Mesenteric fat pad (tissue), 1 donor: Measurements from ENCODE around the gene DEF6. TPM values are rescaled to one million over a fixed set of nuclear protein-coding genes. Genes with fewer than 3 reads are reported as not detected.

Experiments used
- DNase-seq: peaks from one replicate; pipeline ENCODE4 v3.0.0-alpha.2; 2020; ENCODE audit warnings: low spot score
- total RNA-seq: library from RNA; stranded (reverse); fragmentation: NEBNext Ultra II Directional; extraction: Animal tissue kit (Norgen Biotek cat#: 25700); gene quantifications from one replicate; pipeline ENCODE4 v1.2.1, GENCODE V29; 2021
- donor health status: DM: yes; HTN: yes; CAD: no.

Gene DEF6
- total RNA-seq, 1 donor from 2014 or later: 7.8 TPM

- peak; percentile 100 for DNase-seq
Observed at GRCh38 chr6:35342258-35343091, 44.9 kb downstream of the DEF6 start, which contains the start of gene PPARD. Gene PPARD, plus strand, starts transcription at chr6:35342558. Its CDS starts 68,530 bp downstream, at chr6:35411088.

DNA sequence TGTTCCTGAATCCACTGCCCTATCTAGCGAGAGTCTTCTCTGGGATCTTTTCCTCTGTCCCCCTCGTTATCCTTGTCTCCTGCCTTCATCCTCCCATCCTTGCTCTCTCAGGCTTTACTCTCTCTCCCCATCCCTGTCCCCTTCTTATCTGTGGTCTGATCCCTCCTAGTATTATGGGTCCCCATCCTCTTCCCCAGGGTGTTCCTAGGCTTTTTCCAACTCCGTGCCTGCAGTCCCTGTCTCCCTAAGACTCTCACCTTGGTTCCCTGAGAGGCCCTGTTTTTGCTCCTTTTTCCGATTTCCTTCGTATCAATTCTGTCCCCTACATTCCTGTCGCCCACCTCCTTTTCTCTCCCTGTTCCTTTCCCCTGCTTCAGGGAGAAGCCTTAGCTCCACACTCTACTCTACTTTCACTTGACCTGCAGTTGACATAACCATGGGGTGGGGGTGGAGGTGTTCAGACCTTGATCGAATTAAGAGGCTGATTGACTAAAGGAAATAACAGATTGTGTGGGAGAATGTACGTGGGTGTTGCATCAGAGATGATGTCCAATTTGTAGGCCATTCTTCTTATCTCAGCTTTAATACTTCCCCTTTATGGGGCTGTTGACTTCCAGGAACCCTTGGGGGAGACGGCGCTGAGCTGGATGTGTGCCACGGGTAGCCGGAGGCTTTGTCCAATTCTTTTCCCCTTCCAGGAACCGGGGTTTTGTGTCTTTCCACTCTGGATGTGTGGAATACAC is 45.6 kb downstream of the DEF6 start:
- DNase-seq: no peak

GRCh38 chr6:35343835-35344550 is 46.4 kb downstream of the DEF6 start:
- no peak for DNase-seq

DNA sequence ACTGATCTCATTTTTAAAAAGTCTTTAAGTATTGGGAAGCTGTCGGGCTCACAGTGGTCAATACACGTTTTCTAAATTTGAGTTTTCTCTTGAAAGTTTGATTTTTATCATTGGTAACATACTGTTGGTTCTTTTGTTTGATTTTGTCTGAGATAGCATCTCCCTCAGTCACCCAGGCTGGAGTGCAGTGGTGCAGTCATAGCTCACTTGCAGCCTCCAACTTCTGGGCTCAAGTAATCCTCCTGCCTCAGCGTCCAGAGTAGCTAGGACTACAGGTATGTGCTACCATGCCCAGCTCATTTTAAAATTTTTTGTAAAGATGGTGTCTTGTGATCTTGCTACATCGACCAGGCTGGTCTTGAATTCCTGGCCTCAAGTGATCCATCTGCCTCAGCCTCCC is 53.8 kb downstream of the DEF6 start:
- no peak for DNase-seq

GRCh38 chr6:35352735-35353134 is 55.1 kb downstream of the DEF6 start:
- DNase-seq: no peak

GRCh38 chr6:35354361-35355135 is 56.9 kb downstream of the DEF6 start:
- DNase-seq: peak; percentile 74

DNA sequence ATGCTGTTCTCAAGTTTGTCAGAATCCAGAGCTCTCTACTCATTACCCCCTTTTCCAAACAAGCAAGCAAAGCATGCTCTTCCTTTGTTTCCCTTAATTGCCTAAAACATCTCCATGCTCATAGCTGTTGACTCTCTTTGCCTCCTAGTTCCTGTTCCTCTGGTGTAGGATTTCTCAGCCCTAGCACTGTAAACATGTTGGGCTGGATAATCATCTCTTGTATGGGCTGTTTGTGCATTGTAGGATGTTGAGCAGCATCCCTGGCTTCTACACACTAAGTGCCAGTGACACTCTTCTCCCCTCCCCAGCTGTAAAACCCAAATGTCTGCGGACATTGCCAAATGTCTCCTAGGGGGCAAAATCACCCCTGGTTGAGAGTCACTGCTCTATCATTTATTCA is 58.8 kb downstream of the DEF6 start:
- peak; percentile 30 for DNase-seq

DNA sequence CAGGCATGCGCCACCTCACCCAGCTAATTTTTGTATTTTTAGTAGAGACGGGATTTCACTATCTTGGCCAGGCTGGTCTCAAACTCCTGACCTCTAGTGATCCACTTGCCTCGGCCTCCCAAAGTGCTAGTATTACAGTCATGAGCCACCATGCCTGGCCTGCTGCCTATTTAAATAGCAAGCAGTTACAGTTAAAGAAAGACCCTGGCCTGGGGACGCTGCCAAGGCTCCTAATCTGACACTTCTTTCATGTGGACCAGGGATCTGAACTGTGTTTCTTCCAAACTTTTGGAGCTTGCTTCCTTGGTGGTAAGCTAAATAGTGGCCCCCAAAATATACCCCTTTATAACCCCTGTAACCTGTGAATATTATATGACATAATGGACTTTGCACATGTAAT is 60.1 kb downstream of the DEF6 start:
- DNase-seq: no peak

GRCh38 chr6:35358086-35358485 is 60.5 kb downstream of the DEF6 start:
- DNase-seq: no peak

- no peak for DNase-seq
Observed at GRCh38 chr6:35359346-35359743, 61.7 kb downstream of the DEF6 start.

DNA sequence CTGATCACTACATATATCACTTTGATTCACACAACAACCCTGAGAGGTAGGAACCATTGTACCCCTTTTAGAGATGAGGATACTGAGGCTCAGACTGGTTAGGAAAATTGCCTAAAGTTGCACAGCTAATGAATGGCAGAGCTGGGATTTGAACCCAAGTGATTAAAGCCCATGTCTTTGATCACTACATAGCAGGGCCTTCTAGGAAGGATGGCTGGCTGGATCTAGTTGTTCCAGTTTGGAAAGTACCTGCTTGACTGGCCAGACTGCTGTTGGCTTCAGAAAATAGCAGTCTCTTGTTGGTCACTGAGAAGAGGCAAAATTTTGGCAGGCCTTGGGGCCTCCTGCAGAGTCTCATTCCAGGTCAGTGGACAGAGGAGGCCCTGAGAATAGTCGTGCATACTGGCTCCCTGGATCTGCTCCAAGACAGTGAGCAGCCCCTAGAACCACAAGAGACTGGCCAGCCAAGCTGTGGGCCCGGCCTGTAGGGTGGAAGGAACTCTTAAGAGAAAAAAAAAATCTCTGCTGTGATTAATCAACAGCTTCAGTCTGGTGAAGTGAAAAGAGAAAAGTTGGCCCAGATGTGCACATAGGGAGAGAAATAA is 62.2 kb downstream of the DEF6 start:
- DNase-seq: no peak

DNA sequence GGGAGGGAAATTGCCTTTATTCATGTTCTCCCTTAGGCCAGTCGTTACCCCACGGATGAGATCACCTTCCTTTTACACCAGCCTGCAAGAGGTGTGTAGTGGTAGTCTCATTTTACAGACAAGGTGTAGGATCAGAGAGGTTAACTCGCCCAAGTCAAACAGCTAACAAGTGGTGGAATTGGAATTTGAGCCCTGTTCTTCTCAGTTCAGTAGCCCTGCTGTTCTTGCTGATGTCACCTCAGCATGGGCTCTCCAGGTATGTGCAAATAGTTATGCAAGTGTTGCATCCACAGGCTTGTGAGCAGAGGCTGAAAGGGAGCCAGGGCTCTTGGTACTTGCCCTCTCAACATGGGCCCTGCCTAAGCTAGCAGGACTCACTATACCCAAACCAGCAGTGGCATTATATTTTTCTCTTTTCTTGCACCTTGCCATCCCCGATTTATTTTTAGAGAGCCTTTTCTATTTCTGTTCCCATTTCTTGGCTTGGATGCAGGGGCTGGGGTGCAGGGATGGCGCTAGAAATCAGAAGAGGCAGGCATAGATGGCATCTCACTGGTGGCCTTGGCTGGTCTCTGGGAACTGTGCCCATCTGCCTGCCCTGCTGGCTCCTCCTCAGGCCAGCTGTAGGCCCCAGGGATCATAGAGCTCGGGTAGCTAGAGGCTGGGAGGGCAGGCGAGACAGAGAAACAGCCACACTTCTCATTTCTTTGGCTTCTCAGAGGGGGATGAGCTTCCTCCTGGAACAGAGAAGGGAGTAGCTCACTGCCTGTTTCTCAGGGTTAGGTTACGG is 62.9 kb downstream of the DEF6 start:
- no peak for DNase-seq

DNA sequence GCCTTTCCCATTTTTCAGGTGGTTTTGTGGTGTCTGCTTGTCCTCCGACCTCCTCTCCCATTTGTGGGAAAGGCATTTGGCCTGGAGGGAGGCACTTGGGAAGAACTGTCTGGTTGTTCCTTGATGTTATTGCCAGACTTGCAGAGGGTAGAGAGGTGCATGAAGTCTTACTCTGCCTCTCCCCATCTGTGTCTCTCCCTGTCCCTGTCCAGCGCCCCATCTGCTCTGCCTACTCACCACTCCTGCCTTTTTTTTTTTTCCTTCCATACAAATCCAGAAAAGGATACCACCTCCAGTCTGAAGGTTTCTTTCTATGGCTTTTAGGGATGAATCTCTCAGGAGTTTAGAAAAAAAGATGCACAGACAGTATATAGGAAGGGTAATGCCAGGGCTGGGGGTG is 64.6 kb downstream of the DEF6 start:
- DNase-seq: no peak

GRCh38 chr6:35363293-35363750 is 65.7 kb downstream of the DEF6 start:
- DNase-seq: no peak

- DNase-seq: no peak
Observed at GRCh38 chr6:35365594-35366203, 68.1 kb downstream of the DEF6 start.

GRCh38 chr6:35366204-35366596 is 68.6 kb downstream of the DEF6 start:
- DNase-seq: no peak

- no peak for DNase-seq
Observed at GRCh38 chr6:35367646-35368037, 70.0 kb downstream of the DEF6 start.

DNA sequence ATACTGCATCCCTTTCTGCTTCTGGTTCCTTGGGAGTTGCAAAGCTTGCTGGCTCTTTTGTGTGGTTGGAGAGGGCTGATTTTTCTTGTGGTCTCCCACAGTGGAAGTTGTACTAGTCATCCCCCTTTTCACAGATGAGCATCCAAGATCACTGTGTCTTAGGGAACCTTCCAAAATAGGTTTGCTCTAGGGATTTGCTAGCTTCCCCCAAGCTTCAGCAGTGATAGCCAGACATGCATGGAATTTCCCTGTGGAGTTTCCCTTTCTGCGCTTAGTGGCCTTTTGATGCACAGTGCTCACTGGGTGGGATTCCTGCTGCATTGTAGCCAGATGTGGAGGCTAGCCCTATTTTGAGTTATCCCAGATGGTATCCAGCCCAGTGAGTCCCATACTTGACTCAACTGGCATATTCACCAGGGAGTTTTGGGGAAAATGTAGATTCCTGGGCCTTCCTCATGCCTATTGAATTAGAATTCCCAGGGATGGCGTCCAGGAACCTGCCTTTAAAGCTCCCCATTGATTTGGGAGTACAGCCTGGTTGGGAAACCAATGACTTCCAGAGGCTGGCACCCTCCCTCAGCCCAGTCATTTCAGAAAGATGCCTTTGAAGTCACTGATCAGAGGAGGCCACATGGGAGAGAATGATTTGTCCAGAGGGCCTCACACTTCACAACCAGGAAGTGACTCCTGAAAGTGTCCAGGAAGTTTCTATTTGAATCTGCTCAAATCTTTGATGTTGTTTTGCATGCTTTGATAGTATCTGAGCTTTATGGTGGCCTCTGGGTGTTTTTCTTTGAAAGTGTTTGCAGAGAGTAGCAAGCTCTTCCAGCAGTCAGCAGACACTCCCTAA is 70.6 kb downstream of the DEF6 start:
- no peak for DNase-seq
